ENCODE results near the gene PUM1.

DNA sequence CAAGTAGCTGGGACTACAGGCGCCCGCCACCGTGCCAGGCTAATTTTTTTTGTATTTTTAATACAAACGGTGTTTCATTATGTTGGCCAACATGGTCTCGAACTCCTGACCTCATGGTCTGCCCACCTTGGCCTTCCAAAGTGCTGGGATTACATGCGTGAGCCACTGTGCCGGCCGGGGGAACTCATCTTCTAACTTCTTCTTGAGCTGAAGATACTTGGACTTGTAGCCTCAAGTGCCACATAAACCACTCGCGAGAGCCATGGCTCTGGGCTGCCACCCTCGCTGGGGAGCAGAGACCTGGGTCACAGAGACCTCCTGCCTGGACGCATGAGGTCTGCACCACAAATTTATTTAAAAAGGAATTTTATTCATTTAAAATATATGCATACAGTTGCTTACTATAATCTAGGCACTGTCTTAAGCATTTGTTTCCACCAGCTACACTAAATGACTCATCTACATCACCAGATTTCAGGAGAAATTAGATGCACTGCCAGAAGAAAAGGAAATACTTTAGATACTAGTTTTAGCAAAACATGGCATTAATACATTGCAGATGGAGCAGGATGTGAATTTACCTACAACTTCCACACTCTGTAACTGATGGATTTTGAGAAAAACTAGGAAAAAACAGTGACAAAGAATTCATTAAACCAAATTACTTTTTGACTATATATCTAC lies 29.9 kb upstream of the PUM1 start:
- TF ChIP-seq, protein P1, sequence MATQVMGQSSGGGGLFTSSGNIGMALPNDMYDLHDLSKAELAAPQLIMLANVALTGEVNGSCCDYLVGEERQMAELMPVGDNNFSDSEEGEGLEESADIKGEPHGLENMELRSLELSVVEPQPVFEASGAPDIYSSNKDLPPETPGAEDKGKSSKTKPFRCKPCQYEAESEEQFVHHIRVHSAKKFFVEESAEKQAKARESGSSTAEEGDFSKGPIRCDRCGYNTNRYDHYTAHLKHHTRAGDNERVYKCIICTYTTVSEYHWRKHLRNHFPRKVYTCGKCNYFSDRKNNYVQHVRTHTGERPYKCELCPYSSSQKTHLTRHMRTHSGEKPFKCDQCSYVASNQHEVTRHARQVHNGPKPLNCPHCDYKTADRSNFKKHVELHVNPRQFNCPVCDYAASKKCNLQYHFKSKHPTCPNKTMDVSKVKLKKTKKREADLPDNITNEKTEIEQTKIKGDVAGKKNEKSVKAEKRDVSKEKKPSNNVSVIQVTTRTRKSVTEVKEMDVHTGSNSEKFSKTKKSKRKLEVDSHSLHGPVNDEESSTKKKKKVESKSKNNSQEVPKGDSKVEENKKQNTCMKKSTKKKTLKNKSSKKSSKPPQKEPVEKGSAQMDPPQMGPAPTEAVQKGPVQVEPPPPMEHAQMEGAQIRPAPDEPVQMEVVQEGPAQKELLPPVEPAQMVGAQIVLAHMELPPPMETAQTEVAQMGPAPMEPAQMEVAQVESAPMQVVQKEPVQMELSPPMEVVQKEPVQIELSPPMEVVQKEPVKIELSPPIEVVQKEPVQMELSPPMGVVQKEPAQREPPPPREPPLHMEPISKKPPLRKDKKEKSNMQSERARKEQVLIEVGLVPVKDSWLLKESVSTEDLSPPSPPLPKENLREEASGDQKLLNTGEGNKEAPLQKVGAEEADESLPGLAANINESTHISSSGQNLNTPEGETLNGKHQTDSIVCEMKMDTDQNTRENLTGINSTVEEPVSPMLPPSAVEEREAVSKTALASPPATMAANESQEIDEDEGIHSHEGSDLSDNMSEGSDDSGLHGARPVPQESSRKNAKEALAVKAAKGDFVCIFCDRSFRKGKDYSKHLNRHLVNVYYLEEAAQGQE (IDR thresholded peaks at IDR 0.05; ENCODE audit: insufficient read depth in 1 of 2, low read depth in 2 of 2, low read length in 2 of 2) = no peak
- TF ChIP-seq FOXP2 (optimal IDR thresholded peaks at IDR 0.05; ENCODE audit: borderline replicate concordance, extremely low read depth, extremely low read length, insufficient read depth) = no peak

Measured in PFSK-1 (cell line).